Ishikawa (cell line): ENCODE results near the gene PDE4B.

ENCODE experiments used
- CEBPB ChIP-seq: IDR thresholded peaks from 2 replicates; pipeline ENCODE4 v1.6.1; 2012
- CREB1 ChIP-seq: IDR thresholded peaks from 2 replicates; pipeline ENCODE4 v1.6.1; 2012; ENCODE audit warnings: low read depth
- EGR1 ChIP-seq: IDR thresholded peaks from 2 replicates; pipeline ENCODE4 v1.6.1; 2012
- EP300 ChIP-seq: IDR thresholded peaks from 2 replicates; pipeline ENCODE4 v1.6.1; 2012; ENCODE audit warnings: borderline replicate concordance
- FOXM1 ChIP-seq: IDR thresholded peaks from 2 replicates; pipeline ENCODE4 v1.6.1; 2012; ENCODE audit warnings: low read depth, borderline replicate concordance
- MAX ChIP-seq: IDR thresholded peaks from 2 replicates; pipeline ENCODE4 v1.6.1; 2012
- NFIC ChIP-seq: IDR thresholded peaks from 2 replicates; pipeline ENCODE4 v1.6.1; 2012
- RAD21 ChIP-seq: IDR thresholded peaks from 2 replicates; pipeline ENCODE4 v1.6.1; 2012; ENCODE audit warnings: low read depth
- REST ChIP-seq: IDR thresholded peaks from 2 replicates; pipeline ENCODE4 v1.6.1; 2012; ENCODE audit warnings: low read depth, mild to moderate bottlenecking
- TAF1 ChIP-seq: IDR thresholded peaks from 2 replicates; pipeline ENCODE4 v1.6.1; 2012; ENCODE audit warnings: low read depth, mild to moderate bottlenecking
- TCF12 ChIP-seq: IDR thresholded peaks from 2 replicates; pipeline ENCODE4 v1.6.1; 2012; ENCODE audit warnings: low read depth
- TEAD4 ChIP-seq: IDR thresholded peaks from 2 replicates; pipeline ENCODE4 v1.6.1; 2012
- YY1 ChIP-seq: IDR thresholded peaks from 2 replicates; pipeline ENCODE4 v1.6.1; 2012; ENCODE audit warnings: low read depth
- ZBTB7A ChIP-seq: IDR thresholded peaks from 2 replicates; pipeline ENCODE4 v1.6.1; 2012; ENCODE audit warnings: low read depth
- TF ChIP-seq, protein P1 (sequence below): IDR thresholded peaks from 2 replicates; pipeline ENCODE4 v1.6.1; 2012

PDE4B gene

DNA sequence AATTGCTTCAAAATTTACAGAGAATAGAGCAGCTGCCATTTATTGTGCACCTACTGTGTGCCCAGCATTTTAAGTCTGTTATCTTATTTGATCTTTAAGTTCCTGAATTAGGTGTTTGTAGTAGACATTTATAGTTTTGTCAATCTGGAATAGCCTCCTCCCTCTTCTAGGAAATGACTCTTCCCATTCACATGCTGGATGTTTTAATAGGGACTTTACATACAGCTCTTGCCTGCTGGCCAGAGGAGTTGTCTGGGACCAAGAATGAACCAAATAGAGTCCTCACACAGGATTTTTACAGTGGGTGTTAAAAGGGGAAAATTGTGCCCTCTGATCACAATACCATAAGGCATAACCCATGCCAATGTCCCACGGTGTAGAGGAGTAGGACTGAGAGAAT is 367.1 kb downstream of the PDE4B start:
- TF ChIP-seq, protein P1, sequence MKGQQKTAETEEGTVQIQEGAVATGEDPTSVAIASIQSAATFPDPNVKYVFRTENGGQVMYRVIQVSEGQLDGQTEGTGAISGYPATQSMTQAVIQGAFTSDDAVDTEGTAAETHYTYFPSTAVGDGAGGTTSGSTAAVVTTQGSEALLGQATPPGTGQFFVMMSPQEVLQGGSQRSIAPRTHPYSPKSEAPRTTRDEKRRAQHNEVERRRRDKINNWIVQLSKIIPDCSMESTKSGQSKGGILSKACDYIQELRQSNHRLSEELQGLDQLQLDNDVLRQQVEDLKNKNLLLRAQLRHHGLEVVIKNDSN, result no peak
- TF ChIP-seq EP300, result no peak
- no peak for TF ChIP-seq RAD21
- TF ChIP-seq REST, result no peak
- no peak for TF ChIP-seq CREB1
- TF ChIP-seq TCF12, result no peak
- no peak for TF ChIP-seq TEAD4
- TF ChIP-seq FOXM1, result no peak
- TF ChIP-seq CEBPB, result no peak
- no peak for TF ChIP-seq NFIC
- no peak for TF ChIP-seq YY1
- no peak for TF ChIP-seq ZBTB7A
- TF ChIP-seq EGR1, result no peak
- TF ChIP-seq TAF1, result no peak
- TF ChIP-seq MAX, result no peak

DNA sequence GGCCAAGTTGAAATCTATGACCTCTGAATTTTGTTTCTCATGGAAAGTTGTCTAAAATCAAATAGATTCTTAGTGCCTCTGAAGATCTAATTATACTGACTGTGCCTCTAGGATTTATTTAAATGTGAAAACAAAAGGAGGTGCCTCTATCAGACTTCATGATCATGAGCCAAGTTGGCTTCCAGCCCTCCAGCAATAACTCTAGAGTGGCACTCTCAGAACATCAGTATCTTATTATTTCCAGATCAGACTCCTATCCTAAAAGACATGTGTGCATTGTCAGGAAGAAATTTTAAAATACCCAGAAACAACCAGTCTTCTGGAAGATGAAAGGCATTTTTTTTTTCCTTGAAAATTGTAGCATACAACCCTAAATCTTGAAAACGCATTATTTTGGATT is 368.0 kb downstream of the PDE4B start:
- TF ChIP-seq FOXM1, result no peak
- no peak for TF ChIP-seq TAF1
- TF ChIP-seq EP300, result no peak
- TF ChIP-seq, protein P1, result no peak
- no peak for TF ChIP-seq CEBPB
- no peak for TF ChIP-seq YY1
- no peak for TF ChIP-seq MAX
- TF ChIP-seq TCF12, result no peak
- no peak for TF ChIP-seq CREB1
- TF ChIP-seq ZBTB7A, result no peak
- TF ChIP-seq TEAD4, result no peak
- TF ChIP-seq NFIC, result no peak

- TF ChIP-seq TEAD4 (no peak), CEBPB (no peak), REST (no peak), FOXM1 (no peak), MAX (no peak), EGR1 (no peak), ZBTB7A (no peak), NFIC (no peak), TAF1 (no peak), CREB1 (no peak), EP300 (no peak), TCF12 (no peak), RAD21 (no peak), YY1 (no peak)
- TF ChIP-seq, protein P1, result no peak
These were observed 374.1 kb downstream of the PDE4B start for GRCh38 chr1:66166753-66167152.

DNA sequence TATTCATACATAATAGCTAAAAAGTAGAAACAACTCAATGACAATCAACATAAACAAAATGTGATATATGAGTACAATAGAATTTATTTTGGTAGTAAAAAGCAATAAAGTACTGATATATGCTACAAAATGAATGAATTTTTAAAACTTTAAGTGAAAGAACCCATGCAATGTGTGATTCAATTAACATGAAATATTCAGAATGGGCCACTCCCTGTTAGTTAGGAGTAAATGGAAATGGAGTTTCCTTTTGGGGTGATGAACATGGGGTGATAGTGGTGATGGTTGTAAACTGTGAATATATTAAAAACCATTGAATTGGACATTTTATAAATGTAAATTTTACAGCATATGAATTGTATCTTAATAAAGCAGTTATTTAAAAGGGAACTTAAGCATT is 374.6 kb downstream of the PDE4B start:
- TF ChIP-seq RAD21 (no peak), TCF12 (no peak), CREB1 (no peak), TAF1 (no peak), TEAD4 (no peak), NFIC (no peak), REST (no peak), CEBPB (no peak), MAX (no peak), YY1 (no peak), EGR1 (no peak), FOXM1 (no peak), EP300 (no peak), ZBTB7A (no peak)
- TF ChIP-seq, protein P1, result no peak
